ENCODE results near the gene TCF20. TPM values are rescaled to one million over a fixed set of nuclear protein-coding genes. Genes with fewer than 3 reads are reported as not detected.

The TCF20 gene
- polyA plus RNA-seq, 1 of the 3 experiments (the other 2 are of a cell fraction) = 8.5 TPM

DNA sequence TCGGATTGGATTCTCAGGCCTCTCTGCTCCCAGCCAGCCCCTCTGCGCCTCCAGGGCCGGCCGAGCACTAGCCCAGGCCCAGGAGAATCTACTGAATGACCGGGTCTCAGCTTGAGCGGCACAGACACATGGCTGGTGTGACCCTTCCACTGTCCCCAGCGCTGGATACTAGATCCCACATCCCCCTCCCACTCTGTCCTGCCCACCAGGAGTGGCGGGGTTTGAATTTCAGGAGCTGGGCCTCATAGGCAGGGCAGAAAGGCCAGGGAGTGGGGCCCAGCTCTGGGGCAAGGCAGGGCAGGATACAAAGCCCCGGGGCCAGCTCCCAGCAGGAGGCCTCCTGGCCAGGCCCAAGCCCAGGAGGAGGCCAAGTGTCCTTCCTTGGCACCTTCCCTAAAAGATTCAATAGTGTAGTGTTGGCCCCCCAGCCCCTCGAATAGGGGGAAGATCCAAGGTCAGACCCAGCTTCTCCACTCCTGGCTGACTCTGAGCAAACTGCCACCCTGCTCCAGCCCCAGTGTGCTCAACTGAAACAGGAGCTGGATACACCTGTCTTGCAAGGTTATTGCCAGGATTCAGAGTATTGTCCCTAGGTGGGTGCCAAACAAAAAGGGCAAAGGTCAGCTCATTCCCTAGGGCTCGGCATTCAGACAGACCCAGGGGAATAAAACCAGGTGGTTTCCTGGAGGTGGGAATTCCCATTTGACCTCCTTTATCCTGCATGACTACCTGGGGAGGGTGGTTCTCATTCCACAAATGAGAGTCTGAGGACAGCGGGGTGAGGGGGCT is 22.5 kb upstream of the TCF20 start:
- no CpG with 5 or more reads among the region's 12 CpGs for WGBS (ENCODE audit: low lambda C conversion rate)

More for the DNA sequence above, 22.5 kb upstream of the TCF20 start:
- no peaks in the 10 kb centered on the region for H3K9me3 ChIP-seq
- H3F3A ChIP-seq (replicated peaks; ENCODE audit: insufficient read depth) = no peaks in the 10 kb centered on the region
- H3K79me2 ChIP-seq (ENCODE audit: insufficient read depth) = no peaks in the 10 kb centered on the region
- POLR2A ChIA-PET = no interaction called here
- 0 out of 2 replicates have a peak, but pooled peaks cover 4% of the 10 kb centered on the region for H4K20me1 ChIP-seq (ENCODE audit: insufficient read depth)
- CTCF ChIA-PET = interaction anchor here (0.6 to 1.2 kb wide), 2 partner anchors 11 to 15 kb away, joined by 3 to 5 read pairs; no protein-coding TSS in a partner anchor
- no peak overlapping the region for H3K9ac ChIP-seq
- H2AFZ ChIP-seq (ENCODE audit: low read depth) = no peak overlapping the region
- no peak overlapping the region for H3K4me3 ChIP-seq (ENCODE audit: low read depth in 2 of 2, low read length in 1 of 2)
- no peaks in the 10 kb centered on the region for H3K9me2 ChIP-seq
- TF ChIP-seq TAF1 (IDR thresholded peaks at IDR 0.05; ENCODE audit: borderline replicate concordance, low read depth, low read length) (no peak), NFIC (IDR thresholded peaks at IDR 0.05; ENCODE audit: borderline replicate concordance) (no peak), SIN3A (IDR thresholded peaks at IDR 0.05; ENCODE audit: borderline replicate concordance, low read depth, low read length) (no peak), RCOR1 (IDR thresholded peaks at IDR 0.05; ENCODE audit: low read length) (no peak), MEF2A (IDR thresholded peaks at IDR 0.05; ENCODE audit: borderline replicate concordance, low read depth) (no peak), POLR2AphosphoS5 (IDR thresholded peaks at IDR 0.05; ENCODE audit: low read depth, low read length) (no peak), SMC3 (IDR thresholded peaks at IDR 0.05; ENCODE audit: low read depth, low read length) (no peak), RAD21 (IDR thresholded peaks at IDR 0.05; ENCODE audit: low read length) (no peak), MXI1 (IDR thresholded peaks at IDR 0.05; ENCODE audit: low read depth, low read length) (no peak), RXRA (IDR thresholded peaks at IDR 0.05; ENCODE audit: borderline replicate concordance, low read depth) (no peak), EZH2phosphoT487 (IDR thresholded peaks at IDR 0.05; ENCODE audit: borderline replicate concordance, low read depth) (no peak)
- TF ChIP-seq, protein P1, sequence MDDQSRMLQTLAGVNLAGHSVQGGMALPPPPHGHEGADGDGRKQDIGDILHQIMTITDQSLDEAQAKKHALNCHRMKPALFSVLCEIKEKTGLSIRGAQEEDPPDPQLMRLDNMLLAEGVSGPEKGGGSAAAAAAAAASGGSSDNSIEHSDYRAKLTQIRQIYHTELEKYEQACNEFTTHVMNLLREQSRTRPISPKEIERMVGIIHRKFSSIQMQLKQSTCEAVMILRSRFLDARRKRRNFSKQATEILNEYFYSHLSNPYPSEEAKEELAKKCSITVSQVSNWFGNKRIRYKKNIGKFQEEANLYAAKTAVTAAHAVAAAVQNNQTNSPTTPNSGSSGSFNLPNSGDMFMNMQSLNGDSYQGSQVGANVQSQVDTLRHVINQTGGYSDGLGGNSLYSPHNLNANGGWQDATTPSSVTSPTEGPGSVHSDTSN (IDR thresholded peaks at IDR 0.05) = no peak
- TF ChIP-seq, protein P2, sequence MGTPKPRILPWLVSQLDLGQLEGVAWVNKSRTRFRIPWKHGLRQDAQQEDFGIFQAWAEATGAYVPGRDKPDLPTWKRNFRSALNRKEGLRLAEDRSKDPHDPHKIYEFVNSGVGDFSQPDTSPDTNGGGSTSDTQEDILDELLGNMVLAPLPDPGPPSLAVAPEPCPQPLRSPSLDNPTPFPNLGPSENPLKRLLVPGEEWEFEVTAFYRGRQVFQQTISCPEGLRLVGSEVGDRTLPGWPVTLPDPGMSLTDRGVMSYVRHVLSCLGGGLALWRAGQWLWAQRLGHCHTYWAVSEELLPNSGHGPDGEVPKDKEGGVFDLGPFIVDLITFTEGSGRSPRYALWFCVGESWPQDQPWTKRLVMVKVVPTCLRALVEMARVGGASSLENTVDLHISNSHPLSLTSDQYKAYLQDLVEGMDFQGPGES (IDR thresholded peaks at IDR 0.05; ENCODE audit: low read depth, low read length) = no peak
- TF ChIP-seq, protein P3, sequence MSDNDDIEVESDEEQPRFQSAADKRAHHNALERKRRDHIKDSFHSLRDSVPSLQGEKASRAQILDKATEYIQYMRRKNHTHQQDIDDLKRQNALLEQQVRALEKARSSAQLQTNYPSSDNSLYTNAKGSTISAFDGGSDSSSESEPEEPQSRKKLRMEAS (IDR thresholded peaks at IDR 0.05; ENCODE audit: low read depth) = no peak
- TF ChIP-seq, protein P4, sequence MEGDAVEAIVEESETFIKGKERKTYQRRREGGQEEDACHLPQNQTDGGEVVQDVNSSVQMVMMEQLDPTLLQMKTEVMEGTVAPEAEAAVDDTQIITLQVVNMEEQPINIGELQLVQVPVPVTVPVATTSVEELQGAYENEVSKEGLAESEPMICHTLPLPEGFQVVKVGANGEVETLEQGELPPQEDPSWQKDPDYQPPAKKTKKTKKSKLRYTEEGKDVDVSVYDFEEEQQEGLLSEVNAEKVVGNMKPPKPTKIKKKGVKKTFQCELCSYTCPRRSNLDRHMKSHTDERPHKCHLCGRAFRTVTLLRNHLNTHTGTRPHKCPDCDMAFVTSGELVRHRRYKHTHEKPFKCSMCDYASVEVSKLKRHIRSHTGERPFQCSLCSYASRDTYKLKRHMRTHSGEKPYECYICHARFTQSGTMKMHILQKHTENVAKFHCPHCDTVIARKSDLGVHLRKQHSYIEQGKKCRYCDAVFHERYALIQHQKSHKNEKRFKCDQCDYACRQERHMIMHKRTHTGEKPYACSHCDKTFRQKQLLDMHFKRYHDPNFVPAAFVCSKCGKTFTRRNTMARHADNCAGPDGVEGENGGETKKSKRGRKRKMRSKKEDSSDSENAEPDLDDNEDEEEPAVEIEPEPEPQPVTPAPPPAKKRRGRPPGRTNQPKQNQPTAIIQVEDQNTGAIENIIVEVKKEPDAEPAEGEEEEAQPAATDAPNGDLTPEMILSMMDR (IDR thresholded peaks at IDR 0.05) = no peak
- TF ChIP-seq, protein P5, sequence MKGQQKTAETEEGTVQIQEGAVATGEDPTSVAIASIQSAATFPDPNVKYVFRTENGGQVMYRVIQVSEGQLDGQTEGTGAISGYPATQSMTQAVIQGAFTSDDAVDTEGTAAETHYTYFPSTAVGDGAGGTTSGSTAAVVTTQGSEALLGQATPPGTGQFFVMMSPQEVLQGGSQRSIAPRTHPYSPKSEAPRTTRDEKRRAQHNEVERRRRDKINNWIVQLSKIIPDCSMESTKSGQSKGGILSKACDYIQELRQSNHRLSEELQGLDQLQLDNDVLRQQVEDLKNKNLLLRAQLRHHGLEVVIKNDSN (IDR thresholded peaks at IDR 0.05; ENCODE audit: borderline replicate concordance, low read depth) = no peak
- TF ChIP-seq, protein P6, sequence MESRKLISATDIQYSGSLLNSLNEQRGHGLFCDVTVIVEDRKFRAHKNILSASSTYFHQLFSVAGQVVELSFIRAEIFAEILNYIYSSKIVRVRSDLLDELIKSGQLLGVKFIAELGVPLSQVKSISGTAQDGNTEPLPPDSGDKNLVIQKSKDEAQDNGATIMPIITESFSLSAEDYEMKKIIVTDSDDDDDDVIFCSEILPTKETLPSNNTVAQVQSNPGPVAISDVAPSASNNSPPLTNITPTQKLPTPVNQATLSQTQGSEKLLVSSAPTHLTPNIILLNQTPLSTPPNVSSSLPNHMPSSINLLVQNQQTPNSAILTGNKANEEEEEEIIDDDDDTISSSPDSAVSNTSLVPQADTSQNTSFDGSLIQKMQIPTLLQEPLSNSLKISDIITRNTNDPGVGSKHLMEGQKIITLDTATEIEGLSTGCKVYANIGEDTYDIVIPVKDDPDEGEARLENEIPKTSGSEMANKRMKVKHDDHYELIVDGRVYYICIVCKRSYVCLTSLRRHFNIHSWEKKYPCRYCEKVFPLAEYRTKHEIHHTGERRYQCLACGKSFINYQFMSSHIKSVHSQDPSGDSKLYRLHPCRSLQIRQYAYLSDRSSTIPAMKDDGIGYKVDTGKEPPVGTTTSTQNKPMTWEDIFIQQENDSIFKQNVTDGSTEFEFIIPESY (IDR thresholded peaks at IDR 0.05; ENCODE audit: borderline replicate concordance, low read depth) = no peak
- TF ChIP-seq, protein P7, sequence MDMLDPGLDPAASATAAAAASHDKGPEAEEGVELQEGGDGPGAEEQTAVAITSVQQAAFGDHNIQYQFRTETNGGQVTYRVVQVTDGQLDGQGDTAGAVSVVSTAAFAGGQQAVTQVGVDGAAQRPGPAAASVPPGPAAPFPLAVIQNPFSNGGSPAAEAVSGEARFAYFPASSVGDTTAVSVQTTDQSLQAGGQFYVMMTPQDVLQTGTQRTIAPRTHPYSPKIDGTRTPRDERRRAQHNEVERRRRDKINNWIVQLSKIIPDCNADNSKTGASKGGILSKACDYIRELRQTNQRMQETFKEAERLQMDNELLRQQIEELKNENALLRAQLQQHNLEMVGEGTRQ (IDR thresholded peaks at IDR 0.05; ENCODE audit: borderline replicate concordance, low read depth, low read length) = no peak
- H3K27ac ChIP-seq (ENCODE audit: low read depth in 2 of 2, low read length in 1 of 2) = no peak overlapping the region
- DNase-seq = no peak
- no peaks in the 10 kb centered on the region for H3K36me3 ChIP-seq (replicated peaks in 1 of 2; ENCODE audit: control insufficient read depth in 1 of 2, insufficient read depth in 2 of 2, low read length in 1 of 2)
- H3K4me1 ChIP-seq (ENCODE audit: control insufficient read depth in 1 of 2, insufficient read depth in 2 of 2, low read depth in 1 of 2, low read length in 1 of 2) = peaks cover 0 to 20% of the 10 kb centered on the region in 2 experiments; a peak in 2 of 4 replicates
- no peaks in the 10 kb centered on the region for H3K27me3 ChIP-seq (ENCODE audit: insufficient read depth)
- H3K4me2 ChIP-seq = no peak overlapping the region

Measured in SK-N-SH (cell line).